HS-5 (cell line): ENCODE measurements around the gene ARFGEF3.
"Not testable (repeated sequence)": the region's sequence is repeated elsewhere in the genome, so short reads cannot be mapped to it uniquely, and the experiment has no call there.

ENCODE experiments used
- DNase-seq: peaks from one replicate; pipeline ENCODE4 v3.0.0-alpha.2; 2012; ENCODE audit warnings: low read depth

ARFGEF3 gene

DNA sequence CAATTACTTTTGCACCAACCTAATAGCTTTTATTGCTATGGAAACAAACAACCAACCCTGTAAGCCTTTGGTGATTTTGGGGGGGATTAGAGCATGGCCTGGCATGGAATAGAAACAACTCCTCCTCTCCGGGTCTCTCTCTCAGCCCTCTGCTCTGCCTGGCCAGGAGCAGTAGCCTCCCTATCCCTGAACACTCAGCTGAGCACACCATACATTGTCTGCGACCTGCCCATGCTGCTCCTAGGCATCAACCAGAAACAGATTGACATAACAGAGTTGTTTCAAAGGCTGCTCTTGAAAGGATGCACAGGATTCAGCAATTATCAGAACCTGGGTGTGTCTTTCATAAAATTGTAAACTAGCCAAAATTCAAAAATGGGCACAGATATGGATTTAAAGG is 186.1 kb downstream of the ARFGEF3 start:
- DNase-seq: no peak

- DNase-seq: no peak
These were observed 188.2 kb downstream of the ARFGEF3 start for GRCh38 chr6:138349891-138350290.

DNA sequence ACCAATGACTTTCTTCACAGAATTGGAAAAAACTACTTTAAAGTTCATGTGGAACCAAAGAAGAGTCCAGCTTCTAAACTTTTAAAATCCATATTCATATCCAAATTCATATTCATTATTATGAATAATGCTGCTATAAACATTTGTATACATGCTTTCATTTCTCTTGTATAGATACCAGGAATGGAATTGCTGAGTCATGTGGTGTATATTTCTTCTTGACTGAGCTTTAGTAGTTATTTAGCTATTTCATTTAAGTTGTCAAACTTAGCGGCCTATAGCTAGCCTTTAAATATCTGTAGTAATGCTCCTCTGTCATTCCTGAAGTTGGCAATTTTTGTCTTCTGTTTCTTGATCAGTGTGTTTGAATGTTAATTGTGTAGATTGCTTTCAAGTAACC is 196.2 kb downstream of the ARFGEF3 start:
- DNase-seq: no peak

DNA sequence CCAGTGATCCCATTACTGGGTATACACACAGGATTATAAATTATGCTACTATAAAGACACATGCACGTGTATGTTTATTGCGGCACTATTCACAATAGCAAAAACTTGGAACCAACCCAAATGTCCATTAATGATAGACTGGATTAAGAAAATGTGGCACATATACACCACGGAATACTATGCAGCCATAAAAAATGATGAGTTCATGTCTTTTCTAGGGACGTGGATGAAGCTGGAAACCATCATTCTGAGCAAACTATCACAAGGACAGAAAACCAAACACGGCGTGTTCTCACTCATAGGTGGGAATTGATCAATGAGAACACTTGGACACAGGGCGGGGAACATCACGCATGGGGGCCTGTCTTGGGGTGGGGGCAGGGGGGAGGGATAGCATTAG is 206.9 kb downstream of the ARFGEF3 start:
- DNase-seq: not testable (repeated sequence)

DNA sequence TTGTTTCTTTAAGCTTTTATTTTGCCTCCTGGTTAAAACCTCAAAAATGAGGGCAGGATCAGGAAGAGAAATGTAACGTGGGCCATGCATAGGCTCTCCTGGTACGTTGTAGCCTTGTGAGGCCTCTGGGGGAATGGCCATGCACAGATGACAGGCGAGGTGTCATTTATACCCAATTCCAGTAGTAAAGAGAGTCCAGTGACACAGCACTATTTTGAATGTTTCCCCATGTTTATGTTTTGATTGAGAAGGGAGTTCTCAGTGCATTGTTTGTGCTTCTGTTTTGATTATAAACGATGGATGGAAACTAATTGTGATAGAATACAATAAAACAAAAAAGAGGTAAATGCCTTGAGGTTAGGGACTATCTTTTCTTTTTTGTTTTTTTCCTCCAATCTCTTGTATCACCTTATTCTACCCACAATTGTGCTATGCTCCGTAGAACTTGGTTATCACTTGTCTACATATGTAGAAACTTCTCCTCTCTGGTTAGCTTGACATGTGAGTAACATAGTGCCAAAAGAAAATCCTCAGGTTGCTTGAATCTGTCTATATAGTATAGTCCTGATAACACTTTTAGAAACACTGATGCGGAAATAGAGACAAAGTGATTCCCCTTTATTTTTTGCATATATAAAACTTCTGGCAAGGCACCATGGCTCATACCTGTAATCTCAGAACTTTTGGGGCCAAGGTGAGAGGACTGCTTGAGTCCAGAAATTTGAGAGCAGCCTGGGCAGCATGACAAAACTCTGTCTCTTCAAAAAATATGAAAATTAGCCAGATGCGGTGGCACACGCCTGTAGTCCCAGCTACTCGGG is 209.1 kb downstream of the ARFGEF3 start:
- DNase-seq: no peak

- no peak for DNase-seq
These were observed 209.6 kb downstream of the ARFGEF3 start for GRCh38 chr6:138371452-138371711.

GRCh38 chr6:138371720-138372119 is 210.0 kb downstream of the ARFGEF3 start:
- DNase-seq: no peak

DNA sequence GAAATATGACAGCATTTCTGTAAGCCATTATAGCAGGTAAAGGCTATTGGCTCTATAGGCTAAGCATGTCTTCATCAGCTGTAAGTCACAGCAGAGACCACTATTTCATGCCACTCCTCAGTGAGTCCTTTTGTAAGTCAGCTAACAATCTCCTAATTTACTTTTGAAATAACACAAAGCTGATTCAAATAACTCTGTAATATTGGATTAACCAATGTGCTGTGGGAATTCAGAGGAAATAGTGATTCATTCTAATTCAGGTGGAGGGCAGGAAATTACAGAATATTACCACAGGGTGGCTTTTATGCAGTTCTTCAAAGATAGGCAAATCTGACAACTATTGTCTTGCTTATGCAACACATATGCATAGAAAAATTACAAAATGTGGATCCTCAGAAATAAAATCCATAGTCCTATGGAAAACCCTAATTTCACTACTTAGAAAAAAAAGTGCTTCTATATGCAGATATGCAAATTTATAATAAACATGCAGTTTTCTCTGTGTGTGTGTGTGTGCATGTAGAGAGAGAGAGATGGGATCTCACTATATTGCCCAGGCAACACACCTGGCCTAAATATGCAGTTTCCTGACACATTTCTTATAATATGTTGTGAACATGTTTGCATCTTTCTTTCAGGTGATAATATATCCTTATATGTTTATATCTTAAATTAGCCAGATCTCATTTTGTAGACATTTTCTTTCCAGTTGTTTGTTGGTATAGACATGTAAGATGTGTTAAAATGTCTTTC is 211.1 kb downstream of the ARFGEF3 start:
- no peak for DNase-seq

- DNase-seq: no peak
These were observed 212.5 kb downstream of the ARFGEF3 start for GRCh38 chr6:138374230-138374629.

DNA sequence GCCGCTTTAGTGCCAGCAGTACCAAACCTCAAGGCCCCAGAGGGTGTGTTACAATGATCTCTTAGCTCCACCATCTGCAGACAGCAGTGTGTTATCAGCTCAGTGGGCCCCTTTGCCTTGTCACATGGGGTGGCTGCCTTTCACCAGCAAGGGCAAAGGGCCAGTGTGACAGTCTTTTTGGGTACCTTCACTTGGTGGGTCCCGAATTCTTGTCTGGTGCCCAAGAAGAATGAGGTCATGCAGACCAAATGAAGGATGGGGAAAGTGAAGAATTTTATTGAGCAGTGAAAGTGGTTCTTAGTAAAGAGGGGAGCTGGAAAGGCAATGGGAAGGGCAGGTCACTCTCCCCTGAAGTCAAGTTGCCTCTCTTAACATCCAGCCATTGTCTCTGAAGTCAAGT is 213.1 kb downstream of the ARFGEF3 start:
- no peak for DNase-seq

GRCh38 chr6:138377042-138377441 is 215.3 kb downstream of the ARFGEF3 start:
- DNase-seq: no peak

DNA sequence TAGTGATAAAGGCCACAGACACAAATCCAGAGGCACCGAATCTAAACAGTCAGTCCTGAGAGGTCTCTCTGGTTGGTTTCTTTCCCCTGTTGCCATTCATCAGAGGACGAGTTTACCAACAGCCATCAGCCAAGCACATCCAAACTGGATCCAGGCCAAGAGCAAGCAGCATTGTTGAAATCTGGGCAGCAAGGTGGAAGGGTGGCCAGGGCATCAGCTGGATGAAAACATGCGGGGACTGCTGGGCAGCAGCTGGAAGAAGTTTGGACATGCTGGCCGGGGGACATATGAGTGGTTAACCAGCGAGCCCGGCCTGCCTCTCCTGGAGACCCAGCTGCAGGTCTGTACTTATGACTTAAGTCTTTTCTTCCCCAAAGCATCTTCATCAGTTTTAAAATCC is 216.1 kb downstream of the ARFGEF3 start, which contains the start of gene SMIM28:
Gene SMIM28, plus strand, starts transcription at position 62 of the 400 bp plus-strand sequence. Its CDS starts 168 bp downstream, at position 230.
- no peak for DNase-seq

- DNase-seq: no peak
These were observed 216.7 kb downstream of the ARFGEF3 start for GRCh38 chr6:138378463-138378862.

DNA sequence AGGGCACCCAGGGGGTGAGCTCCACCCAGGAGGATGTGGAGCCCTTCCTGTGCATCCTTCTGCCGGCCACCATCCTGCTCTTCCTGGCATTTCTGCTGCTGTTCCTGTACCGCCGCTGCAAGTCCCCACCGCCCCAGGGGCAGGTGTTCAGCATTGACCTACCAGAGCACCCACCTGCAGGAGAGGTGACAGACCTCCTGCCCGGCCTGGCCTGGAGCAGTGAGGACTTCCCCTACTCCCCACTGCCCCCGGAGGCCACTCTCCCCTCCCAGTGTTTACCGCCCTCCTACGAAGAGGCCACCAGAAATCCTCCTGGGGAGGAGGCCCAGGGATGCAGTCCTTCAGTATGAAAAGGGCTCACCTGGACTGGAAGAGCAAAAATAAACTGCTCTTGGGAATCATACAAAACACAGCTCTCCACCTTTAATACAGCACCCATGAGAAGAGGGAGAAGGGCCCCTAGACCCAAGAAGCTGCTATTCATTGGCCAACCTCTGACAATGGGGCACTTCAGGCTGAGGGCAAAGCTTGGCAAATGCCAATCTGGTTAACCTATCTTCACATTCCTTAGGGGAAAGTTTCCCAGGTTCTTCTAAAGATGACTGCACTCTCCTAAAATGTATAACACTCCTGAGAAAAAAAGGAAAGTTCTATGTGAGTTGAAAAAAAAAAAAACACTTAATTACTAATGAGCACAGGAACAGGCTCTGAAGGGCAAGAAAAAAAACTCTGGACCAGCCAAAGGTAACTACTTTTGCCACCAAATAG is 220.9 kb downstream of the ARFGEF3 start:
- DNase-seq: no peak

GRCh38 chr6:138383776-138384175 is 222.0 kb downstream of the ARFGEF3 start:
- DNase-seq: no peak

GRCh38 chr6:138386897-138387296 is 225.2 kb downstream of the ARFGEF3 start:
- DNase-seq: no peak

GRCh38 chr6:138387577-138388368 is 226.0 kb downstream of the ARFGEF3 start:
- DNase-seq: no peak

DNA sequence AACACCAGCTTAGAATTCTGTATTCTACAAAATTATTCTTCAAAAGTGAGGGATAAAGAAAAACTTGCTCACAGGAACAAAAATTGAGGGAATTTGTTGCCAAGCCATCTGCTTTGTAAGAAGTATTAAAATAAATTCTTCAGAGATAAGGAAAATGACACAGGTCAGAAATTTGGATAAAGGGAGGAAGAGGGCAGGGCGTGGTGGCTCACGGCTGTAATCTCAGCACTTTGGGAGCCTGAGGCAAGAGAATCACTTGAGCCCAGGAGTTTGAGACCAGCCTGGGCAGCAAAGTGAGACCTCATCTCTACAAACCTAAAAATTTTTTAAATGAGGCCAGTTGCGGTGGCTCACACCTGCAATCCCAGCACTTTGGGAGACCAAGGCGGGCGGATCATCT is 227.8 kb downstream of the ARFGEF3 start:
- no peak for DNase-seq
